Psoas muscle (tissue), 8 donors: Measurements from ENCODE around the gene RTN1. TPM values are rescaled to one million over a fixed set of nuclear protein-coding genes. Genes with fewer than 3 reads are reported as not detected.

Experiments used
- ATAC-seq, 4 donors: fragments of 200-7000 bp; cut with Tn5 transposase; one replicate each; pipeline ENCODE4 v1.9.1; 2020; ENCODE audit warnings: moderate library complexity in 3 of 4, mild to moderate bottlenecking in 2 of 4
- DNase-seq, 2 donors: peaks; one replicate each; pipeline ENCODE4 v3.0.0-alpha.2; 2020
- H3K27ac ChIP-seq: fragments of 200-600 bp; one replicate; pipeline ENCODE4 v1.8.0; 2022
- H3K27me3 ChIP-seq, 3 donors: fragments of 200-600 bp in 1 of 3; one replicate each; pipeline versions ENCODE4 v1.6.1 to v1.8.0; 2013 to 2022; ENCODE audit warnings: low read length in 2 of 3, mild to moderate bottlenecking in 2 of 3, moderate library complexity in 1 of 3; ENCODE audit not compliant: insufficient read depth in 3 of 3
- H3K36me3 ChIP-seq, 2 donors: fragments of 200-600 bp in 1 of 2; one replicate each; pipeline versions ENCODE4 v1.6.1 to v1.8.0; 2013 to 2022; ENCODE audit warnings: low read depth in 1 of 2, mild to moderate bottlenecking in 1 of 2, moderate library complexity in 1 of 2; ENCODE audit not compliant: insufficient read depth in 1 of 2
- H3K4me1 ChIP-seq: fragments of 200-600 bp; one replicate; pipeline ENCODE4 v1.8.0; 2022
- H3K4me3 ChIP-seq: fragments of 200-600 bp; one replicate; pipeline ENCODE4 v1.8.0; 2022; ENCODE audit warnings: mild to moderate bottlenecking
- H3K9me3 ChIP-seq: fragments of 200-600 bp; one replicate; pipeline ENCODE4 v1.8.0; 2022
- WGBS, 3 donors: extraction: QIAGEN DNeasy Blood & Tissue Kit; methylation state at CpG; one replicate each; pipeline versions ENCODE4 v1.1.6 to v1.1.7; 2013; 5-methylcytosine and 5-hydroxymethylcytosine counted together
- intact Hi-C, 2 donors: fragments of 100-400 bp; cut with DNase I; formaldehyde crosslinking; loops; one replicate each; pipeline versions ENCODE4 v1.11.0 to v1.14.2; 2022
- polyA plus RNA-seq, 3 donors: library from polyadenylated mRNA; stranded (reverse); fragments of 200-250 nt; gene quantifications; one replicate each; pipeline ENCODE4 v1.2.3, GENCODE V29; 2013
- total RNA-seq, 4 donors: library from RNA; stranded (reverse); fragmentation: NEBNext Ultra II Directional in 2 of 4; extraction: Animal tissue kit (Norgen Biotek cat#: 25700) in 2 of 4; gene quantifications; one replicate each; pipeline versions ENCODE4 v1.2.1 to v1.2.4, GENCODE V29; 2021 to 2023
- TF ChIP-seq, protein P1 (sequence below): fragments of 200-600 bp; IDR thresholded peaks from one replicate; pipeline ENCODE4 v1.8.0; 2022; ENCODE audit warnings: antibody characterized with exemption
- donor health status: healthy with polysubstance abuse.
- donor health status: DM: no; HTN: no; CAD: no; lungs with moderate emphysema.
- donor health status: Bipolar disorder and iron deficiency.
- donor health status: healthy.
- donor health status: DM: yes; HTN: yes; CAD: no.
- donor health status: DM: no; HTN: no; CAD: no.
- donor health status: DM: no; HTN: no; CAD: no.
- donor health status: DM: yes; HTN: yes; CAD: no.

RTN1 gene
- total and polyA plus RNA-seq, 7 donors, result 0.17 to 1.7 (median 0.74) TPM

DNA sequence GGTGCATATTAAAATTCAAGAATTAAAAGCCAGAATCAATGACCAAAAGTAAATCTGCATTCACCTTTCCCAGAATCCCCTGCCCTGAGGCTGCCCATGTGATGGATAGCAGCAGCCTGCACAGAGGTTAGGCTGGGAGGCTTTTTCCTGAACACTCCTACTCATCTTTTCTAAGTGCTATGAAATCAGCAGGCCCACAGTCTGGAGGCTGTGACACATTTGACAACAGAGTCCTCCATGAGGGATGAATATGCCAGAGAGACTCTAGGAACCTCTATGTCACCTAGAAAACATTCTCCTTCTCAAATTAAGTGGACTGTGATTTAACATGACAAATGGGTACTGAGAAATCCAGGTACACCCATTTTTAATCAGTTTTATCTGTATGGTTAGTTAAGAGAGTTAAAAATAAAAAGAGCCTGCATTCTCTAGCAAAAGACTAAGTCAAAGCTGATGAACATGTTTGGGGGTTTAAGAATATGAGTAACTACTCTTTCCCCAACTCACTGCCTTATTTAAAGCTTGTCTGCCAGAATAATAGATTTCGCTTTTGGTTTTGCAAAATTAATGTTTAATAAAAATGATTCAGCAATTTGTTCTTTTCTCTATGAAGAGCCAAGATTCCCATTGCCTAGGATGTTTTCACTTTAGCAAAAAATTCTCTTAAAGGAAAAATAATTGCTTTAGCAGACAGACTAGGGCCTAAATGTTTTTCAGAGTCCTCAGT lies 115.0 kb downstream of the RTN1 start:
- Histone ChIP-seq H3K9me3 (no peaks in the 10 kb centered on the region), H3K36me3 (no peaks in the 10 kb centered on the region), H3K4me1 (no peaks in the 10 kb centered on the region), H3K27ac (no peak overlapping the region), H3K27me3 (no peaks in the 10 kb centered on the region), H3K4me3 (no peak overlapping the region)
- 70 to 77% (median 74%) methylated on average over 1 of the region's 1 CpG for WGBS, 3 donors
- intact Hi-C loops, result no loop called here
- DNase-seq (no peak), ATAC-seq (no peak)
- TF ChIP-seq, protein P1, sequence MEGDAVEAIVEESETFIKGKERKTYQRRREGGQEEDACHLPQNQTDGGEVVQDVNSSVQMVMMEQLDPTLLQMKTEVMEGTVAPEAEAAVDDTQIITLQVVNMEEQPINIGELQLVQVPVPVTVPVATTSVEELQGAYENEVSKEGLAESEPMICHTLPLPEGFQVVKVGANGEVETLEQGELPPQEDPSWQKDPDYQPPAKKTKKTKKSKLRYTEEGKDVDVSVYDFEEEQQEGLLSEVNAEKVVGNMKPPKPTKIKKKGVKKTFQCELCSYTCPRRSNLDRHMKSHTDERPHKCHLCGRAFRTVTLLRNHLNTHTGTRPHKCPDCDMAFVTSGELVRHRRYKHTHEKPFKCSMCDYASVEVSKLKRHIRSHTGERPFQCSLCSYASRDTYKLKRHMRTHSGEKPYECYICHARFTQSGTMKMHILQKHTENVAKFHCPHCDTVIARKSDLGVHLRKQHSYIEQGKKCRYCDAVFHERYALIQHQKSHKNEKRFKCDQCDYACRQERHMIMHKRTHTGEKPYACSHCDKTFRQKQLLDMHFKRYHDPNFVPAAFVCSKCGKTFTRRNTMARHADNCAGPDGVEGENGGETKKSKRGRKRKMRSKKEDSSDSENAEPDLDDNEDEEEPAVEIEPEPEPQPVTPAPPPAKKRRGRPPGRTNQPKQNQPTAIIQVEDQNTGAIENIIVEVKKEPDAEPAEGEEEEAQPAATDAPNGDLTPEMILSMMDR, result no peak

DNA sequence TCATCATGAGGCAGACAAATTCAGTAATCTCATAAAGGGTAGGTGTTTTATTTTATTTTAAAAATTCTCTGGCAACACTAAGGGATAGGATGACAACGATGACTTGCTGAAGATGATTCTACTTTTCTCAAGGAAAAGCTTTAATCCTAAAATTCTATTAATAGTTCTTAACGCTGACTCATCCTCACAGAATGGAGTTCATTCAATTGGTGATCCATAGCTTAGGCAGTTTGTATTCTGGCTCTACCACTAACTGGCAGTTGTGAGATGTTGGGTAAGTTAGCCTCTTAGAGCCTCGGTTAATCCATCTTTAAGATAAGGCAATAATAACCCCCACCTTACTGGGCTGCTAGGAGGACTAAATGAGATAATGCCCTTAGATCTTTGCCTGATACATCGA lies 116.3 kb downstream of the RTN1 start:
- H3K4me3 ChIP-seq, result no peak overlapping the region
- no peaks in the 10 kb centered on the region for H3K27me3 ChIP-seq
- WGBS, 3 donors, result 85 to 90% (median 88%) methylated on average over 4 of the region's 4 CpGs
- intact Hi-C loops, result no loop called here
- ATAC-seq (no peak), DNase-seq (no peak)
- H3K36me3 ChIP-seq, result no peaks in the 10 kb centered on the region
- no peak overlapping the region for H3K27ac ChIP-seq
- no peaks in the 10 kb centered on the region for H3K4me1 ChIP-seq
- H3K9me3 ChIP-seq, result no peaks in the 10 kb centered on the region
- TF ChIP-seq, protein P1, result no peak

DNA sequence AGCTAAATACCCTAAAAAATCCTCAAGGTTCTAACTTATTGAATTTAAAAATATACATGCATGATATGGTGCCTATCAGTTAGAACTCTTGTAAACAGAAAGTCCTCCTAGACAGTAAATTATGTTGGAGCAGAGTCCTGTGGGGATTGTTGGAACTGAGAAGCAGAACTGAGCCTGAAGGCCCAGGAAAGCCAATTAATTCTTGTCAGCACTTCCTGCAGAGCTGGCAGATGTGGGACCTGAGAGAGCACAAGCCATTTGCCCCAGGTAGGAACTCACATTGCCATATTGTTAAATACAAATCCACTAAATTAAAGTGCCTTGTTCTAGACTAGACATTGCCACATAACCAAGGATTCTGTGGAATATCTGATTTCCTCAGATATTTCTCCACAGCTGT lies 117.1 kb downstream of the RTN1 start:
- Histone ChIP-seq H3K4me3 (no peak overlapping the region), H3K4me1 (no peaks in the 10 kb centered on the region), H3K9me3 (no peaks in the 10 kb centered on the region), H3K27me3 (no peaks in the 10 kb centered on the region), H3K36me3 (no peaks in the 10 kb centered on the region), H3K27ac (no peak overlapping the region)
- ATAC-seq (no peak), DNase-seq (no peak)
- TF ChIP-seq, protein P1, result no peak
- intact Hi-C loops, result no loop called here

DNA sequence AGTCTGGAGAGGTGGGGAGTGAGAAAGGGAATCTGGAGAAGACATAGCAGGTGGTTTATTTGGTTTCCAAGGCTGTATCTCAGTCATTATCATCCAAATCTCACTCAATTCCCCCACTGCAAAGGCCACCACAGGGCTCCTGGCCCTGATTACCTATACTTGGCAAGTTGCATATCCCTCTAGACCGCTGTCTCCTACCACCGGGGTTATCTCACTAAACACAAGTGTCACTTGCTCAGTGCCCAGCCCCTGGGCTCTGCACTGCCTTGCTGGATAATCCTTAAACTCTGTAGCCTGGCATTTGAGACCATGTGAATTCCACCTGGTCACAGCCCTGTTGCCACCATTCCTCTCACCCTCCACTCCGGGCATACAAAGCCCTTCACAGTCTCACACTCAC lies 119.0 kb downstream of the RTN1 start:
- TF ChIP-seq, protein P1, result no peak
- Histone ChIP-seq H3K4me1 (no peaks in the 10 kb centered on the region), H3K4me3 (no peak overlapping the region), H3K27me3 (no peaks in the 10 kb centered on the region), H3K36me3 (no peaks in the 10 kb centered on the region), H3K27ac (no peak overlapping the region), H3K9me3 (no peaks in the 10 kb centered on the region)
- no peak for ATAC-seq
- intact Hi-C loops, result no loop called here
- WGBS, 3 donors, result 95 to 97% (median 97%) methylated on average over 3 of the region's 3 CpGs
- DNase-seq, result no peak

DNA sequence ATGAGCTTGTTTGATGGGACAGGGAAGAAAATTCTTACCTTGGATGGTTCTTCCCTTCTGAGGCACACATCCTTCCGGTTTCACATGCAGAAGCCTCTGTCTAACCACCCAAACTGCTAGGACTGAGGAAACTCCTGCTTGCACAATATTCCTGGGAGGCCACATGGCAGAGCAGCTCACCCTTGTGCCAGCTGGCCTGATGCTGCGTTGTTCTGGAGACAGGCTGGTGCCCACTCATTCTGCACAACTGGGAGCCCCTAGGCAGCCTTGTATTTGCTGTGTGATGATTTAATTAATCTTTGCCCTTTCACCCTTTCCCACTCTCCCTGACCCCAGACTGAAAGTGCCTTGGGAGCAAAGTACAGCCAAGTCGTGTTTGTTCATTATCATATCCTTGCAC lies 130.8 kb downstream of the RTN1 start:
- Histone ChIP-seq H3K27ac (no peak overlapping the region), H3K4me1 (no peaks in the 10 kb centered on the region), H3K36me3 (no peaks in the 10 kb centered on the region), H3K9me3 (peaks cover 7% of the 10 kb centered on the region), H3K4me3 (no peak overlapping the region), H3K27me3 (peaks cover 0 to 3% (median 0%) of the 10 kb centered on the region in 3 donors)
- intact Hi-C loops, result no loop called here
- DNase-seq (peak in 1 of 2 donors; percentile 19), ATAC-seq (no peak)
- TF ChIP-seq, protein P1, result no peak
- WGBS, 3 donors, result 52 to 63% (median 56%) methylated on average over 3 of the region's 3 CpGs
